ENCODE results near the gene GTSE1. TPM values are rescaled to one million over a fixed set of nuclear protein-coding genes. Genes with fewer than 3 reads are reported as not detected.

Gene GTSE1
- total and polyA plus RNA-seq, 2 donors, result 0.33 to 6.6 TPM

- Histone ChIP-seq H3K27ac (ENCODE audit: low read depth) (no peak overlapping the region), H3K4me1 (ENCODE audit: insufficient read depth) (no peaks in the 10 kb centered on the region), H3K4me3 (ENCODE audit: low read depth, low read length) (no peak overlapping the region), H3K36me3 (ENCODE audit: insufficient read depth) (no peaks in the 10 kb centered on the region)
- DNase-seq (ENCODE audit: extremely low spot score), result no peak
- WGBS, result 91% methylated on average over 15 of the region's 15 CpGs
Observed at GRCh38 chr22:46318576-46318975, 21.9 kb downstream of the GTSE1 start.

DNA sequence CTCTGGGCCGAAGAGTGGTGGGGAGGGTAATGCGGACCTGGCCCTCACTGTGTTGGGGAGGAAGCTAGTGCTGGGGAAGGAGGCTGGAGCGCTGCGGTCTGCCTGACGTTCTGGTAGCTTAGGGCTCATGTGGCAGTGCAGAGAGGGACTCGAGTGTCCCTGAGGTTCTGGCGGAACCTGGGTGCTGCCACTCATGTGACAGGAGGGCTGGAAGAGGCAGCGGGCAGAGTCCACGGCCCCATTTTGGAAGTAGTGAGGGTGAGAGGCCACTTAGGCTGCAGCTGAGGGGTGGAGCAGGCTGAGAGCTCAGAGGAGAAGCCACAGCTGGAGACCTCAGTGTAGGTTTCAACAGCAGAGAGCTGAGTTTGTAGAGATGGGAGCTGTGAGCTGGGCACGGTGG is 22.6 kb downstream of the GTSE1 start:
- Histone ChIP-seq H3K36me3 (ENCODE audit: insufficient read depth) (no peaks in the 10 kb centered on the region), H3K4me1 (ENCODE audit: insufficient read depth) (no peaks in the 10 kb centered on the region), H3K27ac (ENCODE audit: low read depth) (no peak overlapping the region), H3K4me3 (ENCODE audit: low read depth, low read length) (no peak overlapping the region)
- WGBS, result 95% methylated on average over 10 of the region's 10 CpGs
- no peak for DNase-seq (ENCODE audit: extremely low spot score)

DNA sequence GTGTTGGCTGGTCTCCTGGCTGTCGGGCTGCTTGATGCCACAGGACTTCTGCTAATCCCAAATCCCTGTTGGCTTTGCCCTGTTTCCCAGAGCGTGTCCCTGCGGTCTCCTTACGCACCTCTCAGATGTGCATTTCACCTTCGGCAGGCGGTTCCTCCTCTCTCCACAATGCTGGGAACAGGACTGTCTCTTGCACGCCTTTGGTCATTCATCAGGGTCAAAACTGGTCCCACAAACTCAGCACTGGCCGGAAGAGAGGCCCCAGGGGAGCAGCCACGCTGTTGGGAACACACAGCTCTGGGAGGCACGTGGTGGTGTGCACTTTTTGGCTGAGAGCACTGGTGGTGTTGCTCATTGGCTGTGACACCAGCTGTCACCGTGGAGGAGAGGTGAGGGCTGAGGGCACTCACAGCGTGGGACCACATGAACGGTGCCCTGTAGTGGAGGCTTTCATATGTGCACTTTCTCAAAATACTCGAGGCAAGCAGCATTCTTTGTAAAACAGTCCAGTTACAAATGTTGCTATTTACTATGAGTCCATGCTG is 23.6 kb downstream of the GTSE1 start:
- Histone ChIP-seq H3K27ac (ENCODE audit: low read depth) (no peak overlapping the region), H3K4me3 (ENCODE audit: low read depth, low read length) (no peak overlapping the region), H3K4me1 (ENCODE audit: insufficient read depth) (no peaks in the 10 kb centered on the region), H3K36me3 (ENCODE audit: insufficient read depth) (no peaks in the 10 kb centered on the region)
- DNase-seq (ENCODE audit: extremely low spot score), result no peak
- 96% methylated on average over 14 of the region's 14 CpGs for WGBS

DNA sequence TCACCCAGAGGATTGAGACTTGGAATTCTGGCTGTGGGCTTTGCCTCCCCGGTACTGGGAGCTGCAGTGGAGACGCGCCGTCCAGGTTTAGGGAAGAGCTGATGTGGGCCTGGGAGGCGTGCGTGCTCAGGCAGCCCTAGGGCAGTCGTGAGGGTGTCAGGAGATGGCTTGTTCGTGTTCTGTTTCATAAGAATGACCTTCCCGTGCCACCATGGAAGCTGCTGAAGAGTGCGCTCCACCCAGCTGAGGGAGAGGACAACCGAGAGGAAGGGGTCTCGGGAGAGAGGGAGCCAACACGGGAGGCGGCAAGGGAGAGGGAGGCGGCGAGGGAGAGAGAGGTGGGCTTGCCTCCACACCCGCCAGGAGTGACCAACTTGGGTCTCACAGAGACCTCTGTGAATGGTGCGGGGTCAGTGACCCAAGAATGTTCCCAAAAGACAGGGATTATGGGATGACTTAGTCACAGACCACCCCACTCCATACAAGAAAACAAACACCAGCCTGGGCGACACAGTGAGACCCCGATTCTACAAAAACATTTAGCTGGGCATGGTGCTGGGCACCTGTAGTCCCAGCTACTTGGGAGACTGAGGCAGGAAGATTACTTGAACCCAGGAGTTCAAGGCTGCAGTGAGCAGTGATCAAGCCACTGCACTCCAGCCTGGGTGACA is 24.2 kb downstream of the GTSE1 start:
- Histone ChIP-seq H3K36me3 (ENCODE audit: insufficient read depth) (no peaks in the 10 kb centered on the region), H3K4me3 (ENCODE audit: low read depth, low read length) (no peak overlapping the region), H3K4me1 (ENCODE audit: insufficient read depth) (no peaks in the 10 kb centered on the region), H3K27ac (ENCODE audit: low read depth) (no peak overlapping the region)
- DNase-seq (ENCODE audit: extremely low spot score), result no peak
- WGBS, result 95% methylated on average over 20 of the region's 20 CpGs

DNA sequence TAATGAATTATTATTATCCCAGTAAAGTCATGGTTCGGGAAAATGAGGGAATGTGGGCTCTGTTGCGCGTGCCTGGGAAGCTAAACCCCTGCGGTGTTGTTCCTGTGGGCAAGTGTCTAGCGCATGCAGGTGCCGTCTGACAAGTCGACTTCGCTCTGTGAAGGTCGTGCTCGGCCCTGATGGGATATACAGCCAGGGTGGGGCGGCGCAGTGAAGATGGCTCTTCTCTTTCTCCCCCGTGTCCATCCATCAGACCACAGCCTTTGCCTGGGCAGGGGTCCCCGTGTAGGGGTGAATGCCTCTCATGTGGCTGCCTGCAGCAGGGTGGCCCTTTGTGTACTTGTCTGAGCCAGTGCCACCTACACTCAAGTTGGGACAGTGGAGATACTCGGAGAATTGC is 26.0 kb downstream of the GTSE1 start:
- WGBS, result 97% methylated on average over 15 of the region's 15 CpGs
- H3K4me1 ChIP-seq (ENCODE audit: insufficient read depth), result no peaks in the 10 kb centered on the region
- DNase-seq (ENCODE audit: extremely low spot score), result no peak
- no peaks in the 10 kb centered on the region for H3K36me3 ChIP-seq (ENCODE audit: insufficient read depth)
- H3K4me3 ChIP-seq (ENCODE audit: low read depth, low read length), result no peak overlapping the region
- H3K27ac ChIP-seq (ENCODE audit: low read depth), result no peak overlapping the region

GRCh38 chr22:46323162-46323561 is 26.5 kb downstream of the GTSE1 start:
- Histone ChIP-seq H3K36me3 (ENCODE audit: insufficient read depth) (no peaks in the 10 kb centered on the region), H3K4me1 (ENCODE audit: insufficient read depth) (no peaks in the 10 kb centered on the region), H3K27ac (ENCODE audit: low read depth) (no peak overlapping the region), H3K4me3 (ENCODE audit: low read depth, low read length) (no peak overlapping the region)
- 96% methylated on average over 19 of the region's 19 CpGs for WGBS
- DNase-seq (ENCODE audit: extremely low spot score), result no peak

DNA sequence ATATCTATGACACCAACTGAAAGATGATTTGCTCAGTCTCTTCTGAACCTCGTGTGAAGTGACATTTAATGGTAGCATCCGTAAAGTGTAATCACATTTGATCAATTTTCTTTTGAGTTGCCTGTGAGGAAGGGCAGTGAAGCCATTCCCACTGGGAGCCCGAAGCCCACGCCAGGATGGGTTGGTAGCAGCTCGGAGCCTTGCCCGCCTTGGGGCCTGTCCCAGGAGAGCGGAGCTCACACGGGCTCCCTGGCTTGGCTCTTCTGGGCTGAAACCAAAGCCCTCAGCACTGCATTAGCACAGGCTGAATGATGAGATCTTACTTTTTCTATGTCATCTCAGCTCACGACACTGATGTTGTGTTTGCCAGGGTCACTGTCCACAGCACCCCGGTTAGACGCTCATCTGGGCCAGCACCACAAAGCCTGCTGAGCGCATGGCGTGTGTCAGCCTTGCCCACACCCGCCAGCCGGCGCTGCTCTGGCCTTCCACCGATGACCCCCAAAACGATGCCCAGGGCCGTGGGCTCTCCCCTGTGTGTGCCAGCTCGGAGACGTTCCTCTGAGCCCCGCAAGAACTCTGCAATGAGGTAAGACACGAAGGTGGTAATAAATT is 29.5 kb downstream of the GTSE1 start:
- DNase-seq (ENCODE audit: extremely low spot score), result no peak
- Histone ChIP-seq H3K27ac (ENCODE audit: low read depth) (no peak overlapping the region), H3K4me3 (ENCODE audit: low read depth, low read length) (no peak overlapping the region), H3K36me3 (ENCODE audit: insufficient read depth) (no peaks in the 10 kb centered on the region), H3K4me1 (ENCODE audit: insufficient read depth) (no peaks in the 10 kb centered on the region)
- 93% methylated on average over 23 of the region's 23 CpGs for WGBS

- Histone ChIP-seq H3K4me1 (ENCODE audit: insufficient read depth) (no peaks in the 10 kb centered on the region), H3K27ac (ENCODE audit: low read depth) (no peak overlapping the region), H3K36me3 (ENCODE audit: insufficient read depth) (no peaks in the 10 kb centered on the region), H3K4me3 (ENCODE audit: low read depth, low read length) (no peak overlapping the region)
- 96% methylated on average over 13 of the region's 13 CpGs for WGBS
- no peak for DNase-seq (ENCODE audit: extremely low spot score)
Observed at GRCh38 chr22:46327691-46328465, 31.2 kb downstream of the GTSE1 start.

DNA sequence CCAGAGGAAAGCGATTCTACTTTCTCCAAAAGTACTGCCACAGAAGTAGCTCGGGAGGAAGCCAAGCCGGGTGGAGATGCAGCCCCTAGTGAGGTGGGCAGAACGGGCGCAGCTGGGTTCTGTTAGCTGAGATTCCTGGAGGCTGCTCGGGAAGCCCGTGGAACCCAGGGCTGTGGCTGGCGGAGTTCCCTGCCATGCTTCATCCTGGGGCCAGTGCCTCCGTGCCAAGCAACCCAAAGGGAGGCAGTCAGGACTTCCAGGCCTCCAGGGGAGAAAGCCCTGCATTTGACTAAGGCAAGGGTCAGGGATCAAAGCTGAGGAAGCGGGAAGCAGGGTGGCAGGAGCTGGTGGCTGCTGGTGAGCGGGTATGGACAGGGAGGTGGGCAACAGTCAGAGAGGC is 32.1 kb downstream of the GTSE1 start:
- Histone ChIP-seq H3K4me3 (ENCODE audit: low read depth, low read length) (no peak overlapping the region), H3K36me3 (ENCODE audit: insufficient read depth) (no peaks in the 10 kb centered on the region), H3K4me1 (ENCODE audit: insufficient read depth) (no peaks in the 10 kb centered on the region), H3K27ac (ENCODE audit: low read depth) (no peak overlapping the region)
- DNase-seq (ENCODE audit: extremely low spot score), result no peak
- 96% methylated on average over 11 of the region's 11 CpGs for WGBS

GRCh38 chr22:46329616-46330015 is 32.9 kb downstream of the GTSE1 start:
- no peak overlapping the region for H3K27ac ChIP-seq (ENCODE audit: low read depth)
- H3K4me3 ChIP-seq (ENCODE audit: low read depth, low read length), result no peak overlapping the region
- 94% methylated on average over 8 of the region's 8 CpGs for WGBS
- no peak for DNase-seq (ENCODE audit: extremely low spot score)
- no peaks in the 10 kb centered on the region for H3K36me3 ChIP-seq (ENCODE audit: insufficient read depth)
- H3K4me1 ChIP-seq (ENCODE audit: insufficient read depth), result no peaks in the 10 kb centered on the region

GRCh38 chr22:46330426-46330825 is 33.8 kb downstream of the GTSE1 start:
- WGBS, result 97% methylated on average over 4 of the region's 4 CpGs
- DNase-seq (ENCODE audit: extremely low spot score), result no peak
- H3K4me3 ChIP-seq (ENCODE audit: low read depth, low read length), result no peak overlapping the region
- H3K4me1 ChIP-seq (ENCODE audit: insufficient read depth), result no peaks in the 10 kb centered on the region
- H3K36me3 ChIP-seq (ENCODE audit: insufficient read depth), result no peaks in the 10 kb centered on the region
- no peak overlapping the region for H3K27ac ChIP-seq (ENCODE audit: low read depth)

- Histone ChIP-seq H3K27ac (ENCODE audit: low read depth) (no peak overlapping the region), H3K4me3 (ENCODE audit: low read depth, low read length) (no peak overlapping the region), H3K36me3 (ENCODE audit: insufficient read depth) (no peaks in the 10 kb centered on the region), H3K4me1 (ENCODE audit: insufficient read depth) (no peaks in the 10 kb centered on the region)
- DNase-seq (ENCODE audit: extremely low spot score), result no peak
- 98% methylated on average over 23 of the region's 23 CpGs for WGBS
Observed at GRCh38 chr22:46331496-46331895, 34.8 kb downstream of the GTSE1 start.

DNA sequence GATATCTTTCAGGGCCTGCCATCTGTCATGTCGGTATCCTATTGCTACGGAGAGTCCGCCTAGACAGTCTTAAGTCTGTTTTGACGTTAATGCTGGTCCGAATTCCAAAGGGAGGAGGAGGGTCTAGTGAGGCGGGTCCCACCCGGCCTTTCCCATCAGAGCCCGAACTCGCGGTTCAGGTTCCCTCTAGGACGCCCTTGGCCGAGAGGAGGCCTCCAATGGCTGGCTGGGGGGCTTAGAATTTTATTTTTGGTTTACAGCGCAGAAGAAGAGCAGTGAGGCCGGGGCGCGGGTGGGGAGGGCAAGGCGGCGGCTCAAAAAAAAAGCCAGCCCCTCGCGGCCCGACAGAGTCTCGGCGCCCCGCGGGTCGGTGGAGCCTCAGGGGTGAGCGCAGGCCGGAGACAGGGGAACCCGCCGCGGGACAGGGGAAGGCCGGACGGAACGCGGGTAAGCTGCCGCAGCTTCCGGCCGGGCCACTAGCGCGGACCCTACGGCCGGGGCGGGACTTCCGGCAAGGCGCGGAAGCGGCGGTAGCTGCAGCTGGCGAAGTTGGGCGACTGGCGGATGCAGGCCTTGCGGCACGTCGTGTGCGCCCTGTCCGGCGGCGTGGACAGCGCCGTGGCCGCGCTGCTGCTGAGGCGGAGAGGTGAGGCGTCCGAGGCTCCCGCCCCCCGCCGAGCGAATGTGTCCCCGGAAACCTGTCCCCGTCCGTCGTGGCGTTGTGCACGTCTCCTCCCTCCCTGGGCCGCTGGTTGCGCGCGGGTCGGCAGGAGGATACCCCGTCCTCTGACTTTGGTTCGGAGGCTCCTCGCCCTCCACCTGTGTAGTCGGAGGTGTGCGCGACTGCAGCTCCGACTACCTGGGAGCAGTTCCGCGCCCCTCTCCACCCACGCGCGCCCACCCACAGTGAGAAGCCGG is 38.8 kb downstream of the GTSE1 start, which contains the start of gene TRMU:
Gene TRMU, plus strand, starts transcription at position 514 of the 918 bp plus-strand sequence. Its CDS starts 51 bp downstream, at position 565.
- WGBS, result under 1% methylated on average over 93 of the region's 93 CpGs
- no peaks in the 10 kb centered on the region for H3K36me3 ChIP-seq (ENCODE audit: insufficient read depth)
- DNase-seq (ENCODE audit: extremely low spot score), result peak; percentile 53
- H3K4me1 ChIP-seq (ENCODE audit: insufficient read depth), result no peaks in the 10 kb centered on the region
- H3K27ac ChIP-seq (ENCODE audit: low read depth), result peak within 1 kb of the TSS; percentile 80
- H3K4me3 ChIP-seq (ENCODE audit: low read depth, low read length), result peak within 1 kb of the TSS; percentile 98
